HepG2 (cell line): ENCODE data around the gene WWC1. TPM values are rescaled to one million over a fixed set of nuclear protein-coding genes. Genes with fewer than 3 reads are reported as not detected.

Experiments
- ATAC-seq: fragments of 200-7000 bp; cut with Tn5 transposase; 3 replicates; pipeline ENCODE4 v1.9.1; 2020; ENCODE audit warnings: mild to moderate bottlenecking, moderate library complexity
- BruUV-seq: library from RNA; stranded (reverse); fragments of 400-500 nt; replicated peaks from 2 replicates; lab custom pipeline; 2021; lab: Mats Ljungman, UMichigan
- CTCF ChIA-PET: fragments of 300-600 bp; formaldehyde crosslinking; extraction: SDS; loops from one replicate; lab custom pipeline; 2021; ENCODE audit warnings: low total read pairs, inconsistent platforms, low intra/inter-chr PET ratio; lab: Yijun Ruan, JAX
- POLR2A ChIA-PET: fragments of 350-600 bp; sonication (Branson Sonifier 250); formaldehyde crosslinking; loops from one replicate; lab custom pipeline; 2020; ENCODE audit warnings: antibody characterized with exemption, inconsistent platforms; lab: Yijun Ruan, JAX
- DNase-seq: peaks from one replicate; pipeline ENCODE4 v3.0.0-alpha.2; 2015; ENCODE audit warnings: low spot score
- FAIRE-seq: peaks from 3 replicates; lab custom pipeline; 2011; peaks lifted over from hg19 to GRCh38; lab: Jason Lieb, UNC
- H2AFZ ChIP-seq: one replicate; pipeline ENCODE4 v1.6.1; 2011; ENCODE audit warnings: low read length, inconsistent platforms
- H3K27ac ChIP-seq: fragments of 300-600 bp; 3 replicates; pipeline ENCODE4 v1.8.0; 2011; ENCODE audit warnings: mixed run types, mild to moderate bottlenecking, mixed read lengths, low read length, inconsistent platforms; ENCODE audit not compliant: insufficient read depth; ENCODE audit errors: extremely low read length
- H3K27me3 ChIP-seq, 2 experiments: fragments of 200-600 bp in 1 of 2; 2 replicates in 1 of 2; 3 replicates in 1 of 2; pipeline versions ENCODE4 v1.6.0 to v1.8.0; 2011; ENCODE audit warnings: low read length in 2 of 2, mild to moderate bottlenecking in 2 of 2, moderate library complexity in 2 of 2, inconsistent platforms in 1 of 2; ENCODE audit not compliant: insufficient read depth in 2 of 2, control insufficient read depth in 1 of 2
- H3K36me3 ChIP-seq, 2 experiments: fragments of 200-600 bp in 1 of 2; replicated peaks in 1 of 2; 2 replicates in 1 of 2; 3 replicates in 1 of 2; pipeline versions ENCODE4 v1.5.1 to v1.8.0; 2011; ENCODE audit warnings: low read length in 2 of 2, inconsistent platforms in 1 of 2; ENCODE audit not compliant: insufficient read depth in 2 of 2, control insufficient read depth in 1 of 2
- H3K4me1 ChIP-seq: 2 replicates; pipeline ENCODE4 v1.5.1; 2012; ENCODE audit warnings: low read length, inconsistent platforms; ENCODE audit not compliant: insufficient read depth
- H3K4me2 ChIP-seq: 2 replicates; pipeline ENCODE4 v1.6.0; 2011; ENCODE audit warnings: low read depth, low read length, inconsistent platforms
- H3K4me3 ChIP-seq, 3 experiments: fragments of 200-600 bp in 1 of 3; sonication (generic), shearing (Covaris generic) in 1 of 3; replicated peaks in 1 of 3; 2 replicates each; pipeline ENCODE4 v1.5.1; 2011 to 2016; ENCODE audit warnings: low read length in 3 of 3, inconsistent platforms in 2 of 3, low read depth in 2 of 3, mild to moderate bottlenecking in 2 of 3, control low read depth in 1 of 3, mixed read lengths in 1 of 3; ENCODE audit not compliant: insufficient read depth in 1 of 3
- H3K79me2 ChIP-seq: one replicate; pipeline ENCODE4 v1.6.1; 2011; ENCODE audit warnings: low read length, inconsistent platforms; ENCODE audit not compliant: insufficient read depth
- H3K9ac ChIP-seq: 2 replicates; pipeline ENCODE4 v1.6.0; 2011; ENCODE audit warnings: mild to moderate bottlenecking, low read depth, low read length, inconsistent platforms; ENCODE audit not compliant: insufficient read depth
- H3K9me3 ChIP-seq: 2 replicates; pipeline ENCODE4 v1.5.1; 2012; ENCODE audit warnings: mild to moderate bottlenecking, low read length
- H4K20me1 ChIP-seq: 2 replicates; pipeline ENCODE4 v1.6.0; 2011; ENCODE audit warnings: inconsistent platforms, mild to moderate bottlenecking, low read length, moderate library complexity; ENCODE audit not compliant: insufficient read depth
- FOXK1 ChIP-seq: sonication (generic); formaldehyde crosslinking; IDR thresholded peaks from 2 replicates; pipeline ENCODE4 v1.4.0; 2020; ENCODE audit warnings: low read depth, missing genetic modification reagents, borderline replicate concordance
- FOXO1 ChIP-seq: sonication (generic); formaldehyde crosslinking; IDR thresholded peaks from 2 replicates; pipeline ENCODE4 v1.4.0; 2020; ENCODE audit warnings: missing genetic modification reagents
- MEF2D ChIP-seq: sonication (generic); formaldehyde crosslinking; IDR thresholded peaks from 2 replicates; pipeline ENCODE4 v1.5.1; 2020; ENCODE audit warnings: mild to moderate bottlenecking, missing genetic modification reagents
- MYC ChIP-seq: sonication (generic); formaldehyde crosslinking; IDR thresholded peaks from 2 replicates; pipeline ENCODE4 v1.9.0; 2021; ENCODE audit warnings: missing genetic modification reagents, borderline replicate concordance
- NPAS2 ChIP-seq: sonication (generic); formaldehyde crosslinking; IDR thresholded peaks from 2 replicates; pipeline ENCODE4 v1.8.0; 2022; ENCODE audit warnings: mild to moderate bottlenecking, missing genetic modification reagents, borderline replicate concordance
- TMF1 ChIP-seq: sonication (generic); formaldehyde crosslinking; IDR thresholded peaks from 2 replicates; pipeline ENCODE4 v1.8.1; 2022; ENCODE audit warnings: low read depth, missing genetic modification reagents
- ZBTB8A ChIP-seq: sonication (generic); formaldehyde crosslinking; IDR thresholded peaks from 2 replicates; pipeline ENCODE4 v1.4.0; 2020; ENCODE audit warnings: mild to moderate bottlenecking, low read depth, missing genetic modification reagents, borderline replicate concordance
- ZMAT3 ChIP-seq: sonication (generic); formaldehyde crosslinking; conservative IDR thresholded peaks from 2 replicates; pipeline ENCODE4 v1.7.0; 2021; ENCODE audit warnings: missing genetic modification reagents
- ZNF3 ChIP-seq: IDR thresholded peaks from 2 replicates; pipeline ENCODE4 v1.7.0; 2017; ENCODE audit warnings: inconsistent platforms
- ZNF672 ChIP-seq: sonication (generic); formaldehyde crosslinking; IDR thresholded peaks from 2 replicates; pipeline ENCODE4 v1.8.1; 2022; ENCODE audit warnings: missing genetic modification reagents
- WGBS: methylation state at CpG from one replicate; pipeline ENCODE4 v1.1.6; 2017; ENCODE audit warnings: low lambda C conversion rate; 5-methylcytosine and 5-hydroxymethylcytosine counted together
- in situ Hi-C: cut with HindIII; loops from 2 replicates; pipeline ENCODE4 v1.10.0; 2017; ENCODE audit warnings: low pct_unique_long_range_greater_than_20kb; ENCODE audit not compliant: extremely low pct_ligation_motif_present
- intact Hi-C: fragments of 100-400 bp; cut with micrococcal nuclease; formaldehyde crosslinking; loops from one replicate; pipeline ENCODE4 v1.10.0; 2022; ENCODE audit not compliant: unreplicated experiment
- polyA plus RNA-seq, 8 experiments: library from polyadenylated mRNA; depleted of rRNA in 3 of 8; stranded (reverse) in 7 of 8; unstranded in 1 of 8; fragments of >200 nt; fragmentation: Illumina TruSeq in 4 of 8; extraction: Trizol in 4 of 8; gene quantifications; 2 replicates each; pipeline versions ENCODE4 v1.2.1 to v1.2.3, GENCODE V29; 2011 to 2016; ENCODE audit warnings: low read depth in 4 of 8, missing spikeins in 1 of 8, mixed read lengths in 1 of 8; ENCODE audit not compliant: insufficient read depth in 1 of 8
- total RNA-seq, 5 experiments: library from RNA; depleted of rRNA; stranded (reverse); fragments of >200 nt; fragmentation: Illumina TruSeq; extraction: Trizol; gene quantifications; 2 replicates each; pipeline ENCODE4 v1.2.3, GENCODE V29; 2016; ENCODE audit warnings: low read depth in 1 of 5
- TF ChIP-seq, protein P1 (sequence below): sonication (generic); formaldehyde crosslinking; IDR thresholded peaks from 2 replicates; pipeline ENCODE4 v1.5.0; 2020; ENCODE audit warnings: missing genetic modification reagents, mild to moderate bottlenecking, borderline replicate concordance

Gene WWC1
- total and polyA plus RNA-seq, 2 of the 13 experiments (the other 11 are each of a cell fraction or from before 2014, with no cell fraction given) = 8.3 to 17.9 TPM

- no peak for TF ChIP-seq ZNF3 (CRISPR knock-in tag)
- no peak for TF ChIP-seq FOXK1 (CRISPR knock-in tag)
- TF ChIP-seq NPAS2 (CRISPR knock-in tag) = no peak
- TF ChIP-seq, protein P1, sequence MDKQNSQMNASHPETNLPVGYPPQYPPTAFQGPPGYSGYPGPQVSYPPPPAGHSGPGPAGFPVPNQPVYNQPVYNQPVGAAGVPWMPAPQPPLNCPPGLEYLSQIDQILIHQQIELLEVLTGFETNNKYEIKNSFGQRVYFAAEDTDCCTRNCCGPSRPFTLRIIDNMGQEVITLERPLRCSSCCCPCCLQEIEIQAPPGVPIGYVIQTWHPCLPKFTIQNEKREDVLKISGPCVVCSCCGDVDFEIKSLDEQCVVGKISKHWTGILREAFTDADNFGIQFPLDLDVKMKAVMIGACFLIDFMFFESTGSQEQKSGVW (CRISPR knock-in tag) = no peak
Measured at GRCh38 chr5:168415971-168416370, 124.5 kb downstream of the WWC1 start (continued).

- POLR2A ChIA-PET = no interaction called here
- 88% methylated on average over 10 of the region's 10 CpGs for WGBS
- H3K4me2 ChIP-seq = no peak overlapping the region
- no peak for DNase-seq
- H3K4me1 ChIP-seq = peaks cover 1% of the 10 kb centered on the region; the same call in 1 of the 2 replicates
- H3K27ac ChIP-seq = no peak overlapping the region
- peaks cover 15 to 32% of the 10 kb centered on the region in 2 experiments; a peak in 4 of 5 replicates for H3K36me3 ChIP-seq
- in situ Hi-C loops (no loop called here), intact Hi-C loops (no loop called here)
- H3K79me2 ChIP-seq = no peaks in the 10 kb centered on the region
- no peaks in the 10 kb centered on the region for H3K9me3 ChIP-seq
- no peak for FAIRE-seq
- no peak overlapping the region for H2AFZ ChIP-seq
- ATAC-seq = no peak
- H4K20me1 ChIP-seq = no peaks in the 10 kb centered on the region
- H3K4me3 ChIP-seq = no peak overlapping the region
- no peak overlapping the region for H3K9ac ChIP-seq
- CTCF ChIA-PET = no interaction called here
- TF ChIP-seq ZNF672 (no peak), ZMAT3 (no peak), MEF2D (no peak), FOXO1 (CRISPR knock-in tag) (no peak), MYC (no peak), TMF1 (no peak), ZBTB8A (CRISPR knock-in tag) (no peak)
- no TSS peak for BruUV-seq
- H3K27me3 ChIP-seq = no peaks in the 10 kb centered on the region
Measured at GRCh38 chr5:168417731-168418429, 126.4 kb downstream of the WWC1 start.
